Adrenal gland (tissue), 5 donors: ENCODE data around the gene CTBP1.

Experiments used
- POLR2A ChIP-seq, 2 donors: fragments of 450-650 bp; IDR thresholded peaks; one replicate each; pipeline ENCODE4 v1.6.1; 2017; ENCODE audit warnings: antibody characterized with exemption in 2 of 2, mild to moderate bottlenecking in 2 of 2, moderate library complexity in 1 of 2
- TF ChIP-seq, protein P1 (sequence below), 6 experiments: fragments of 450-650 bp in 4 of 6; fragments of 200-600 bp in 2 of 6; sonication (generic) in 1 of 6; IDR thresholded peaks; 1 replicate in 5 of 6; 2 replicates in 1 of 6; pipeline versions ENCODE4 v1.5.1 to v1.8.0; 2016 to 2021; ENCODE audit warnings: antibody characterized with exemption in 6 of 6, mild to moderate bottlenecking in 2 of 6, moderate library complexity in 1 of 6
- donor health status: DM: no; HTN: no; CAD: no.

DNA sequence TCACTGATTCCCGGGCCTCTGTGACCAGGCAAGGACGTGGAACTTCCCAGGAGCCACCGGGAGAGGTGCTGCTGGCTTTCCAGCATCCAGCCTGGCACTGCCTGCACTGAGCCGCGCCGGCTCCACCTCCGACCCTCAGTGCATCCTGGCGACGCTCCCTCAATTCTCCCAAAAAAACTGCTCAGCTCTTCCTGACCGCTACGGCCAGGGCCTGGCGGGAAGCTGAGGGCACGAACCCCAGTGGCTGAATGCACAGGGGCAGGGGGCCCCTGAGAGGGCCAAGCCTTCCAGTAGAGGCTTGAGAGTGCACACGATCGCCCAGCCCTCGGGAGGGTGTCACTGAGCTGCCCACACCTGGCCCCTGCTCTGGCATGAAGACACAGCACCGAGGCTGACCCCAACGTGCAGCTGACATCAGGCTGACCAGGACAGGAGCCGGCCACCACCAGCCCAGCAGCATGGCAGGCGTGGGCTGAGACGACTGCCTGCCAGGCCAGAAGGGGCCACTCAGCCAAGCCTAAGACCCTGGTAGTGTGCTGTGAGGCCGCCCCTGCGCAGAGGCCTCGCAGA, 6.9 kb downstream of the CTBP1 start:
- TF ChIP-seq POLR2A (IDR thresholded peaks at IDR 0.05), result no peak
- TF ChIP-seq, protein P1, sequence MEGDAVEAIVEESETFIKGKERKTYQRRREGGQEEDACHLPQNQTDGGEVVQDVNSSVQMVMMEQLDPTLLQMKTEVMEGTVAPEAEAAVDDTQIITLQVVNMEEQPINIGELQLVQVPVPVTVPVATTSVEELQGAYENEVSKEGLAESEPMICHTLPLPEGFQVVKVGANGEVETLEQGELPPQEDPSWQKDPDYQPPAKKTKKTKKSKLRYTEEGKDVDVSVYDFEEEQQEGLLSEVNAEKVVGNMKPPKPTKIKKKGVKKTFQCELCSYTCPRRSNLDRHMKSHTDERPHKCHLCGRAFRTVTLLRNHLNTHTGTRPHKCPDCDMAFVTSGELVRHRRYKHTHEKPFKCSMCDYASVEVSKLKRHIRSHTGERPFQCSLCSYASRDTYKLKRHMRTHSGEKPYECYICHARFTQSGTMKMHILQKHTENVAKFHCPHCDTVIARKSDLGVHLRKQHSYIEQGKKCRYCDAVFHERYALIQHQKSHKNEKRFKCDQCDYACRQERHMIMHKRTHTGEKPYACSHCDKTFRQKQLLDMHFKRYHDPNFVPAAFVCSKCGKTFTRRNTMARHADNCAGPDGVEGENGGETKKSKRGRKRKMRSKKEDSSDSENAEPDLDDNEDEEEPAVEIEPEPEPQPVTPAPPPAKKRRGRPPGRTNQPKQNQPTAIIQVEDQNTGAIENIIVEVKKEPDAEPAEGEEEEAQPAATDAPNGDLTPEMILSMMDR (IDR thresholded peaks at IDR 0.05), result no peak
